IPS-NIHi7 (cell line): ENCODE measurements around the gene VPS39.

Experiments
- DNase-seq: peaks from one replicate; pipeline ENCODE4 v3.0.0; 2012; ENCODE audit warnings: mixed read lengths; ENCODE audit errors: extremely low spot score

The VPS39 gene

GRCh38 chr15:42145546-42146455 is 62.3 kb downstream of the VPS39 start:
- DNase-seq = no peak

- DNase-seq = no peak
Observed at GRCh38 chr15:42144841-42145375, 63.2 kb downstream of the VPS39 start.

- DNase-seq = no peak
Observed at GRCh38 chr15:42143866-42144625, 64.1 kb downstream of the VPS39 start.

DNA sequence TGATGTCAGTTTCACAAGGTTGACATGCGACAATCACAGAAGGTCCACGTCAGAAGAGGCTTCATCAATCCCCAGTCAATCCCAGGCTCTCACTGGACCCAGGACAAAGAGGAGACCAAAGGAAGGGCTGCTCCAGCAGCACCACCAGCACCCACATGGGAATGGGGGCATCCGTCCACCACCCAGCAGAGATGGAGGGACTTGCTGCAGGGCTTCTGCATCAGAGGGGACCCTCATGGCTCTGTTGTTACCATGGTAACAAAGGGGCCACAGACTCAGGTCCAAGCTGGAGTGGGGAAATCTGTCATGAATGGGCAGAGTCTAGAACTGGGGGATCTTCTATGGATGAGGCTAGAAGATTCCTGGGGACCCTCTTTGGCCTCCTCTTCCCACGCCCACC is 64.7 kb downstream of the VPS39 start:
- DNase-seq = no peak

DNA sequence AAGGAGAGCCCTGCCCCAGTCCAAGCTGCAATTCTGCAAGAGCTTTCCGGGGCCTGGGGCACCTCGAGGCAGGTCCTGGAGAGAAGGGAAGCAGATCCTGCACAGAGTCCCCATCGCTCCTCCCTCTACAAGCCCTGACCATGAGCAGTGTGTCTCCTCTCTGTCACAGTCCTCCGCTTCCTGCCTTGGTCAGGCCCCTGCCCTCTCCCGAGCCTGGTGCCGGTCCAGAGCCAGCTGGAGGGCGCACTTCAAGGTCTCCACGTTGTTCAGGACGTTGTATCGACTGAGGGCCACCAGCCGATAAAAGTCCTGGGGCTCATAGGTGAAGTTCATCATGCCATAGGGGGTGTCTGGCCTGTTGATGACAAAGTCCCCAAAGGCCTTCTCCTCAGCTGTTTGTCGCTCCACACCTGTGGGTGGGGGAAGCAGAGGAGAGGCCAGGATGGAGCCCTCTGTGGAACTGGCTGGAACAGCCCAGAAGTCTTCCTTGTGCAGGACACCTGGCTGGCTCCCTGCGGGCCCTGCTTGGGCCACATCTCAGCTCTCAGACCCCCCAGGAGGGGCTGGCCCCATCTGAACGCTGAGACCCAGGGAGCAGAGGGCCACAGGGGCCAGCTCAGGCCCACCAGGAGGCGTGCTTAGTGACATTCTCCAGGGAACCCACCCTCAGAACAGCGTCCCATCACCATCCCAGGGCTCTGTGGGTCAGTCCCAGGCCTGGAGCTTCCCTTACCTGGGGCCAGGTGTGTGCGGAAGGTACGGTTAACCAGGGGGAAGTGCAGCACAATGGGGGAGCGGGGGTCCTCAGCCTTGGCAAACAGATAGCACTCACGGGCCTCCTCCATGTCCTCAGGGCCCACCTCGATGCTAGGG is 66.1 kb downstream of the VPS39 start:
- no peak for DNase-seq

- no peak for DNase-seq
Observed at GRCh38 chr15:42141246-42141645, 66.9 kb downstream of the VPS39 start.

- DNase-seq = no peak
Observed at GRCh38 chr15:42140383-42141070, 67.6 kb downstream of the VPS39 start.

GRCh38 chr15:42139596-42139995 is 68.5 kb downstream of the VPS39 start:
- no peak for DNase-seq

GRCh38 chr15:42138968-42139386 is 69.1 kb downstream of the VPS39 start:
- no peak for DNase-seq

- no peak for DNase-seq
Observed at GRCh38 chr15:42138411-42138810, 69.7 kb downstream of the VPS39 start.

DNA sequence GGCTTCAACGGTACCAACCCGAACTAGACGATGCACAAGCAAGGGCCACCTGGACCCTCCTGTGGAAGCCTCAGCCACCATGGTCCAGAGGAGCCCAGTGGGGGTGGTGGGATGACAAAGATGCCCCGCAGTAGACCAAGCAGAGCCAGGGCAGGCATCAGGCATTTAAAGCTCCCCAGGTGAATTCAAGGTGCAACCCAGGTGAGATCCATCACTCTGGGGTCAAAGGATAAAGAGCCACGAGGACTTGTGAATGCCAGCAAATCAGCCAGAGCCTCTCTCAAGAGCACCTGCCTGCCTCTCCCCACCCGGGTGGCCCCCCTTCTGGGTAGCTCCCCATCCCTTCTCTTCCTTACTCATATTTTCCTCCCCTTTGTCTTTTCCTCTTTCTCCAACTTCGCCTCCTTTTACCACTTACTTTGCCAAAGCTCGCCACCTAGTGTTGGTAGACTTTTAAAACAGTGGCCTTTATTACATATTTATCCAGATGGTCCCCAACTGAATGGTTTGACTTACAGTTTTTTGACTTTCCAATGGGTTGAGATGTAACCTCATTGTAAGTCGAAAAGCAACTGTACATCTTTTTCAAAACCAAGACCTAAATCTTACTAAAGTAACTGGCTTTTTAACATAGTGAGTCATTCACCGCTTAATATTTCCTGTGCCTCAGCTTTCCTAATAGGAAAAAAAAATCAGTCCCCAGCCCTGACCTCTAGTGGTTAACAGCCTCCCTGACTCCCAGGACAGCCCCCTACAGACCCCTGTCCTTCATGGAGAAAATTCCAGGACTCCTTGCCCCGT is 70.4 kb downstream of the VPS39 start:
- DNase-seq = peak; percentile 79

GRCh38 chr15:42136513-42136912 is 71.6 kb downstream of the VPS39 start:
- DNase-seq = no peak

DNA sequence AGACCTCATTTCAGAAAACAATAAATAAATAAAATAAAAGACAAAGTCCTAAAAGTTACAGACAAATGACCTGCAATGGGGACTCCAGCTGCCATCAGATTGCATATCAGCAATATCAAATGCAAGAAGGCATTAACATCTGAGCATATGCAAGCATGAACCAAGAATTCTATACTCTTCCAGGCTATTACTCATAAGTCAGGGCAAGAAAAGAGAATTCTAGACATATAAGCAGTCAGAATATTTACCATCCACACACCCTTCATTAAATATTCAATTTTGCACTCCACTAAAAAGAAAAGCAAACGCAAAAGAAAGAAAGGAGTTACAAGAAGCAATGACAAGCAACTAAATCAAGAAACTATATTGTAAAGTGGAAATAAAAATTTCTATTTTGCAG is 72.8 kb downstream of the VPS39 start:
- DNase-seq = no peak

DNA sequence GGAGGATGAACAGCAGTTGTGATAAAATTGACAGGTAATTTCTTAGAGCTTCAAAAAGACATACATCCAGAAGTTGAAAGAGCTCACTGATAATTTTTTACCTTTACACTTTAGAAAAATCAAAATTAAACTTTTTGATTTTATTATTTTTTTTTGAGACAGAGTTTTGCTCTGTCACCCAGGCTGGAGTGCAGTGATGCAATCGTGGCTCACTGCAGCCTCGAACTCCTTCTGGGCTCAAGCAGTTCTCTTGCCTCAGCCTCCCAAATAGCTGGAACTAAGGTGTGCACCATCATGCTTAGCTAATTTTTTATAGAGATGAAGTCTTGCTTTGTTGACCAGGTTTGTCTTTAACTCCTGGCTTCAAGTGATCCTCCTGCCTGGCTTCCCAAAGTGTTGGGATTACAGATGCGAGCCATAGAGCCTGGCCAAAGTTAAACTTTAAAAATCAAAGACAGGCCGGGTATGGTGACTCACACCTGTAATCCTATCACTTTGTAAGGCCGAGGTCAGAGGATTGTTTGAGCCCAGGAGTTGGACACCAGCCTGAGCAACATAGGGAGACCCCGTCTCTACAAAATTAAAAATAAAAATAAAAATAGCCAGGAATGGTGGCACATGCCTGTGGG is 73.4 kb downstream of the VPS39 start:
- no peak for DNase-seq

GRCh38 chr15:42133886-42134502 is 74.1 kb downstream of the VPS39 start:
- DNase-seq = peak; percentile 92

GRCh38 chr15:42133356-42133755 is 74.7 kb downstream of the VPS39 start:
- DNase-seq = no peak

DNA sequence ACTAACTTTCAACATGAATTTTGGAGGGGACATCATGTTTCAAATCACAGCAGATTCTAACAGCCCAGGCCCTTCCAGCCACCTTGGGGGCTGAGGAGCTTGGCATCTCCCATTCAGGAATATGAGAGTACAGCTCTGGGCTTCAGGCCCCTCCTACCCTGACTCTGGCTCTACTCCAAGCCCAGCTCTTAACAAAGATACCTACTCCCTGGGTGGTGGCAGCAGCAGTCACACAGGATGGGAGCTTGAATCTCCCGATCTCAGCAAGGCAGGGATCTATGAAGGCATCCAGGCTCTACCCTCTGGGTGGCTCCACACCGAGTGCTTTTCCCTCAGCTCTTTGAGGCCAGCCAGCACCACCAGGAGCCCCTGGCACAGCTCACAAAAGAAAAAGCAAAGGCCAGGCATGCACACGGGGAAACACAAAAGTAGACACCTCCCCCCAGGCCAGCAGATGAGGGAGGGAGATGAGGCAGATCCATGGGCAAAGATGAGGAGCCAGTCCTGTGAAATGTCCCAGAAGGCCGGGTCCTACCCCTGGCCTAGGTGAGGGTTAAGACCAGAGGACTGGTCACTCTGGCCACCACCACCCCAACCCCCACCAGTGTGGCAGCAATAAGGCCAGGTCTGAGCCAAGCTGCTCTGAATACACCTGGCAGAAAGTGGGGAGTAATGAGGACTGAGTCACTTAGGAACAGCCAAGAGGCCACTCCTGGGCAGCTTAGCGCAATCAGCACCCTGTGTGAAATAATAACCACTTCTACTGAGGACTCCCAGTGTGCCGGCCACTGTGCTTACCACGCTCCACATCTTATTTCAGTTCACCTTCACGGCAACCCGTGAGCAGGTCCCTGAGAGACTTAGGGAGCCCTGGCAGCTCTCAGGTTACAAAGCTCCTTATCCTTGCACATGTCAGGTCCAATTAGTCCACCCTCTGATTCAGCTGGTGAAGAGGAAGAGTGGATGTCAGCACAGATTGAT is 76.0 kb downstream of the VPS39 start:
- DNase-seq = peak; percentile 7

GRCh38 chr15:42131006-42131405 is 77.1 kb downstream of the VPS39 start:
- no peak for DNase-seq
